SK-N-MC (cell line): Measurements from ENCODE around the gene OR7C1.

Experiments used
- EZH2 ChIP-seq: fragments of 200-600 bp; sonication (generic); IDR thresholded peaks from one replicate; pipeline ENCODE4 v1.6.1; 2017; ENCODE audit warnings: antibody characterized with exemption
- POLR2AphosphoS5 ChIP-seq: IDR thresholded peaks from 2 replicates; pipeline ENCODE4 v1.6.1; 2012; ENCODE audit warnings: mild to moderate bottlenecking, low read depth, low read length, borderline replicate concordance

GRCh38 chr19:14814982-14815652 lies 19.9 kb downstream of the OR7C1 start:
- TF ChIP-seq POLR2AphosphoS5 (no peak), EZH2 (no peak)
